GM21526 (cell line): ENCODE measurements around the gene GABRA6.
"Not testable (repeated sequence)": the region's sequence is repeated elsewhere in the genome, so short reads cannot be mapped to it uniquely, and the experiment has no call there.

ENCODE experiments used
- ATAC-seq: cut with Tn5 transposase; IDR thresholded peaks from one replicate; pipeline ENCODE4 v1.9.1; 2021; ENCODE audit warnings: moderate library complexity; ENCODE audit not compliant: unreplicated experiment, low FRiP score

The GABRA6 gene

DNA sequence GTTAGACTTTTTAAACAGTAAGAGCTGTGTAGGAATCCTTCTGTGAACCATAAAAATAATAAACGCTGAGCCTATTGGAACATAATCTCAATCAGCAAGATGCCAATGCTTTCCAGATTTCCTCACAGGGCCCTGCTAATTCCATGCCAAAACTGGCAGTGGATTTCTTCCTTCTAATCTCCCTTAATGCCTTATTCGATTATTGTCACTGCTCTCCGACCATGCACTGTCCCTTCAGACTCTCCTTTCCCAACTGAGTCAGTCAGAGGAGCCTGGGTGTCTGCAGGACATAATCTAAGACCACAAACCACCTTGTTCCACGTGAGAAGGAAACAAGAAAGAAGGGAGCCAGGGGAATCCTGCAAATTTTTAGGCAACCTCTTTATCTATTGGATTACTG lies at the start of gene GABRA6:
Gene GABRA6, plus strand, starts transcription at position 261 of the 400 bp plus-strand sequence. CDS start 269 bp downstream, outside the sequence.
- ATAC-seq = no peak

DNA sequence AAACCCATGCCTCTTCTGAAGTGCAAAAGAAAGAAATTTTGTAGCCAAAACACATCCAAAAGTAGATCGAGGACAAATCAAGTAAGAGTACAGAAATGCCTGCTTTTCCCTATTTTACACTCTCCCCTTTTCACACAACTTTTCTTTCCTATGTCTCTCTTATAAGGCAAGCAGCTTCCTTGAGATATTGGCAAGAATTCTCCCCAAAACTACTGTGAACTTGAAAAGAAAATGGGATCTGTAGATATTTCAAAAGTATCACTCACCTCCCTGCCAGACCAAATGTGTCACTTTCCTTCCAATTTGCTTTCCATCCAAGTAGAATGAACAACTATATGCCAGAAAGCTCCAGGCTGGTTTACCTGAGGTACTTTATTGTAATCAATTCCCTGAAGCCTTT lies 47.9 kb upstream of the GABRA6 start:
- no peak for ATAC-seq

DNA sequence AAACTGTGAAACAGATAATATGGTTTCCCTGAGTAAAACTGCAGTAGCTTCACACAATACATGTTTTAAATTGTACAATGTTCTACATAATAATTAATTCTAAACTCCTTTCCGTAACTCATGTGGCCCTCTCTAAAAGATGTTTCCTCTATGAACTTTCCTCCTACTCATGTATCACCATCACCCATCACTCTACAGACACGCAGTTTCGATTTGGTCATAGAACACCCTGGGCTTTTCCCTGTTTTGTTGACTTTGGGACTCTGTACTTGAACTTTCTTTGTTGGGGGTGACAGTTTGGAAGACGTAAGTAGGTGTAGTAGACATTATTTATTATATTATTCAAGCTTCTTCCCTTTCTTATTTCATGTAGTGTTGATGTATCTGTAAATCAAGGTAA lies 44.1 kb upstream of the GABRA6 start:
- no peak for ATAC-seq

DNA sequence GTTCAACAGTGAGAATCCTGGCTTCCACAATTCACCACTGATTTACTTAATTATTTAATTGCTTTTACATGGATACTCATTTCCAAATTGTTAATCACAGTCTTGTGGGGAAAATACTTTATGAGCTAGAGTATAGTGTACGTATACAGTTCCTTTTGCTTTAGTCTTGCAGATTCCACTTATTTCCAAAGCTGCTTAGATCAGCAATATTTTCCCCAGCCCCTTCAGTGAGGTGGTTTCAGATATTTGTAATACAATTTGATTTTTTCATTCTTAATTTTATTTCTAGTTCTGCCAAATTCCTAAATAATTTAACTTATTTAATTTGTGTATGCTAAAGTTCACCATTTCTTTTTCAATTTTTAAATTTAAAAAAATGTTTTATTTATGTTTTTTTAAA lies 40.3 kb upstream of the GABRA6 start:
- ATAC-seq = no peak

DNA sequence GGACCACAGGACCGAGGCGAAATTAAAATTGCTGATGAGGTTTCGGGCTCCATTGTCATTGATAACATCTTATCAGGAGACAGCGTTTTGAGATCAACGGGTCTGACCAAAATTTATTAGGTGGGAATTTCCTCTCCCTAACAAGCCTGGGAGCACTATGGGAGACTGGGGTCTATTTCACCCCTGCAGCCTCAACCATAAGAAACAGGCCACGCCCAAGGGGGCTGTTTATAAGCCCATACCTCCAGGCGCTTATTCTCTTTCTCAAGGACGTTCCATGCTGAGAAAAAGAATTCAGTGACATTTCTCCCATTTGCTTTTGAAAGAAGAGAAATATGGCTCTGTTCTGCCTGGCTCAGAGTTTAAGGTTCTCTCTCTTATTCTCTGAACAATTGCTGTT lies 33.6 kb upstream of the GABRA6 start:
- ATAC-seq = not testable (repeated sequence)

DNA sequence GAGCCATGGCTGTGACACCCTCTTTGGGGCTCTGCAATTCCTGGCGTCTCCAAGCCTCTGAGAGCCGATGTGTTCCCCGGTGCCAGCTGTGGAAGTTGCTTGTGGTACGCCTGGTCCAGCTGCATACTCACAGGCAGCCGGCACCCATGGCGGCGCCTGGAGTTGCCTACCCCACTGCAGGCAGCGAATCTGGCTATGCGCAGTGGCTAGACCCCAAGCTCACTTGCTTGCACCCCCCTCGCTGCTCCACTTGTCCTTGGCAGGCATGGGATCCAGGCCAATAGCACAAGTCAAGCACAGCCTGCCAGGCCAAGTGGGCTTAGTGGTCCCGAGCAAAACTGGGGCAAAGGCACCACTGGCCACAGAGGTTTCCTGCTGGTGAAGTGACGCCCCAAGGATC lies 24.7 kb upstream of the GABRA6 start:
- no peak for ATAC-seq

DNA sequence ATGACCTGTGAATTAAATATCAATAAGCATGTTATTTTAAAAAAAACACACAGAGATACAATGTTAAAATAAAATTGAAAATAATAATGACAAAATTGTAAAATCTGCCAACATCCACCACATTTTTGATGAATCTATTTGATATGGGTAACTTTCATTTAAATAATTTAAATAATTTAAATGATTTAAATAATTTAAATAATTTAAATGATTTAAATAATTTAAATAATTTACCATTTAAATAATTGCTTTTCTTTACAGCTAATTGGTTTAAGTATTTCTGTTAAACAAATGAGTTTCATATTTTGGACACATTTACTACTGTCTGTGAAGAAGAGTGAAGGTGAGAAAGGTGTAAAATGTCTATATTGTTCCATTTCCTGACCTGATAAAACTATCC lies 22.1 kb upstream of the GABRA6 start:
- no peak for ATAC-seq

DNA sequence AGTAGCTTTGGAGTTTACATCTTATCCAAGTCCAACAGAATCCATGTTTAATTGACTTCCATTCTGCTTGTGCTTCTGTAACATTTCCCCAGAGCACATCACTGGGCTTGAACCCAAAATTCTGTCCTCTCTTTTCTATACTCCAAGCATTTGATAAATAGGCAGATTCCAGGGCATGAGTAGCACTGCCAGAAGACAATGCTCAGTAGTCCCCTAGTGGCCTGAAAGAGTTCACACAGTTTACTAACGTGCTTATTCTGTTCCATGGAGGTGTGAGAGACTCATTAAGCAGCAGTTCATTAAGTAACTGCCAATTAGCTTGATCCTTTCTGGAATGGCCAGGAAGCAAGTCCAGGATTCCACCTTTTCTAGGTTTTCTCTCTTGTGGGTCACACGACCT lies 9.4 kb upstream of the GABRA6 start:
- ATAC-seq = peak; percentile 87

DNA sequence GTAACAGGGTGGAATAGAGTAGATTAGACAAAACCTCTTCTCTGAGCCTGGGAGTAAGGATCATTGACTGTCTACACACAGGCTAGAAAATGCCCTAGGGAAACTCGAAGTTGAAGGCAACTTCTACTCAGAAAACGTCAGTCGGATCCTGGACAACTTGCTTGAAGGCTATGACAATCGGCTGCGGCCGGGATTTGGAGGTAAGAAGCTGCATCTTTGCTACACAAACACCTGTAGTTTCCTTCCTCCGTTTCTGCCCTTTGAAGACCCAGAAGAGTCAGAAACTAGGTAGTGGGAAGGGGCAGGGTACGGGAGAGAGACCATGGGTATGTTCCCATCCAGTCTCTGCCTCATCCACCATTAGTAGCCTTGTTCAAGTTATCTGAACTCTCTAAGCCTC lies 628 bp downstream of the GABRA6 start:
- ATAC-seq = no peak

DNA sequence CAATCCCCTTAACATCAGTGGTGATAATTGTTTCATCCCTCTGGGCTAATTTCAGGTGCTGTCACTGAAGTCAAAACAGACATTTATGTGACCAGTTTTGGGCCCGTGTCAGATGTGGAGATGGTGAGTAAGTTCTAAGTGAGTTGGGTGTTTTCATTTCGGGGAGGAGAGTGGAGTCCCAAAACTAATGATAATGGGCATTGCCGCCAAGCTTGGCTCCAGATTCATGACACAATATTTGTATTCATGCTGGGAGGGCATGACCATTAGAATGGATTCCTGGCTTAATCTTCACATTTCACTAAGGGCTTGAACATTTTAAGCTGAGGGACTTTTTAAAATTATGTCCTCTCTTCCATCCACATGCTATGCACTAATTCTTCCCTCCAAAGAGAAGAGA lies 1.4 kb downstream of the GABRA6 start:
- ATAC-seq = no peak

DNA sequence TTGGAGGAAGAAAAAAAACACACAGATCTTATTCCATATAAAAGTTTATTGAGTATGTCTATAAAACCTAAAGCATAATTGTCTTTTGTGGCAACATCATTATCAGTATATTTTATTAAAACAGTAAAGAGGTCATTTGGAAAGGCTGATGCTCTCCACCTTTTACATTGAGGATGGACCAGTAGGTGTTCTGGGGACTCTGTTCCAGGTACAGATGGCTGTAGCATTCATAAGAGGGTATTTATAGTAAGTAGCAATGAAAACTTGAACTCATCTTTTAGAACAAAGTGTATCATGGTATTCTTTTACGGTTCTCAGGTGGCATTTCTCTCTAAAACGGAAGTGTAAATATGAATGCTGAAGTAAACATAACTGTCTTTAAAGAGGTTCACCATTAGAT lies 1.8 kb downstream of the GABRA6 start:
- ATAC-seq = no peak

DNA sequence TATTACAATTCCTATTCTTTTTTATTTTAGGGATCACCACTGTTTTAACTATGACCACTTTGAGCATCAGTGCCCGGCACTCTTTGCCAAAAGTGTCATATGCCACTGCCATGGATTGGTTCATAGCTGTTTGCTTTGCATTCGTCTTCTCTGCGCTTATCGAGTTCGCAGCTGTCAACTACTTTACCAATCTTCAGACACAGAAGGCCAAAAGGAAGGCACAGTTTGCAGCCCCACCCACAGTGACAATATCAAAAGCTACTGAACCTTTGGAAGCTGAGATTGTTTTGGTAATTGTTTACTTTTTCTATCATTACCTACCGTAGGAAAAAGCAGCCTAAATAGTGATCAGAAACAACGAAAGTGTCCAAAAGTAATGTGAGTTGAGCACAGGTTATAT lies 6.4 kb downstream of the GABRA6 start:
- ATAC-seq = no peak

DNA sequence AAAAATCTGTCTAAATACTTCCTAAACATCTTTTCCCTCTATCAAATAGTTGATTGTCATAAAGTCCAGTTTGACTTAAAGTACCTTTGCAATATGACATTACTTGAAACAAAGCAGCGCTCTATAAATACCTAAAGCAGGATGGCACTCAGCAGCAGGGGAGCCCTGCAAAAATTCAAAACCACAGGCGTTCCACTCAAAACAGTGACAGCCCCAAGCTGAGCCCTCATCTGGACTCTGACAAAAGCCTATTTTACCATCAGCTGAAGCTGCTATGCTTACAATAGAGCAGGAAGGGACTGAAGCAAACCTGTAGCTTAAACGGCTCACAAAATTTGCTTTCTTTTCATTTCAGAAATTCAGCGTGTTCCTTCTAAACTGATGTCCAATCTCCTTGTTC lies 11.5 kb downstream of the GABRA6 start:
- ATAC-seq = no peak

DNA sequence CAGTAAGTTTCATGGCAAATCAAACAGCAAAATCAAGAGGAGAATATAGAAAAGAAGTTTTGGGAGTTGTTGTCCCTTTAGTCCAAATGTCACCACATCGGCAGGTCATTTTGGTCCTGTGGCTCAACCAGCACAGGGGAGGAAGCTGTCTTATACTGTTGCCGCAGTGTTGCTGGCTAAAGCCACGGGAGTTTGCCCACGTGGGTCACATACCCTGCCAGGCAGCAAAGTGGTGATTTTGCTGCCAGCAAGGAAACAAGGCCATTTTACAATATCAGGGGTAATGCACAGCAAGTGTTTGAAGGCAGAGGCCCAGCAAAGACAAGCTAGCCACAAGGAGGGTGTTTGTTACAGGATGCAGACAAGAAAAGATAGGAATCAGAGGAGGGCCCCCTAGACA lies 14.5 kb downstream of the GABRA6 start:
- ATAC-seq = no peak

DNA sequence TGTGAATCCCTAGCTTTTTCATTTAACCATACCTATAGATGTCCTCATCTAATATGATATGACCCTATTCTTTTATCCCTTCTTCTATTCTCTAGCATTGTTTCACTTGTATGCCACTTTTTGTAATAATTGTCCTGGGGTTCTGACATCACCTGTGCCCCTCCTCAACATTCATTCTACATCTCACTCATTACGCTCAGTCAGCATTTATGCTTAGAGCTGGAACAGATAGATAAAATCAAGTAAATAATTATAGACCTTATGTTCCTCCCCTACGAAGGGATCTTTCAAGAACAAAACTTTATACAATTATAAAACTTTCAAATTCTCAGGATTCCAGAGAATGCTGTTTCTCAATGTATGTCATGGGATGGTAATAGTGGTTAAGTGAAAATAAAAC lies 18.0 kb downstream of the GABRA6 start:
- ATAC-seq = no peak

DNA sequence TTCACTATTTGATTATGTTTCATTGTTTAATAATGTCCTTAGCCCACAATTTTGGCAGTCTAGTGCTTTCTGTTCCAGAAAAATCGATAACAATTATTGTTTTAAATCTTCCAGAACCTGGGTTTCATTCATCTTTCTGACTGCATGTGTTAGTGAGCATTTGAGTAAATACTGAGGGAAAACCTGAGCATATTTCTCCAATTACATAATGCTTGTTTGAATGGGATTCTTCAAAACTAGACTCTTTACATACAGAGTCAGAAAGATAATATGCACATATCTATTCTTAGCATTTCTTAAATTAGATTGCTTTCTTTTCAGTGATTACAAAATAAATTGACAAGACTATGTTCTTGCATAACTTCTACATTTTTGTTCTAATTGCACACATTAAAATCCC lies 21.9 kb downstream of the GABRA6 start:
- ATAC-seq = no peak

DNA sequence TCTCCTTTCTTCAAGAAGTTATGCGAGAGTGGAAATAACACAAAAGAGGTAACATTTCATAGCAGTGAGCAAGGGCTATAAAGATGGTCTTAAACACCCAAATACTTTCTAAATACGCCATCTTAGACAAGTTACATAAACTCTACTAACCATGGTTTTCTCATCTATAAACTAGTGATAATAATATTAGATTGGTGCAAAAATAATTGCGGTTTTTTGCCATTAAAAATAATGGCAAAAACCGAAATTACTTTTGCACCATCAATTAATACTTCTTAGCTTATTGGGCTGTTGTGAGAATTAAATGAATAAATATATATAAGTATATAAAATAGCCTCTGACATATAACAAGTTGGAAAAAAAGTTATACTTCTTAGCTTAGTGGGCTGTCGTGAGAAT lies 23.7 kb downstream of the GABRA6 start:
- ATAC-seq = no peak

DNA sequence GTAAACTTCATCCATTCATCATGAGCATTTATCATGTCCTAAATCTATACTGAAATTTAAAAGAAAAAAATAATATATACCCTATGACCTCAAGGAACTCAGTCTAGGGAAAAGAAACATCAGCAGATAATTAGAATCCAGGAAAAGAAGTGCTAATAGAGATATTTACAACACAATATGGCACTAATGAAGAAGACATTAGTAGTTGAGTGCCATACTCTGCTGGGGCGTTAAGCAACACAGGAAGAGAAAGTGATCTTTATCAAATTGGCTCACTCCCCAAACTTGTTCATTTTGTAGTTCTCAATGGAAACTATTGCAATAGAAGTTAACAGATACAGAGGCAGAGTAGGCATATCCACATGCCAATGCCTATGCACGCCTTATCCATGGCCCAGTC lies 27.5 kb downstream of the GABRA6 start:
- no peak for ATAC-seq

DNA sequence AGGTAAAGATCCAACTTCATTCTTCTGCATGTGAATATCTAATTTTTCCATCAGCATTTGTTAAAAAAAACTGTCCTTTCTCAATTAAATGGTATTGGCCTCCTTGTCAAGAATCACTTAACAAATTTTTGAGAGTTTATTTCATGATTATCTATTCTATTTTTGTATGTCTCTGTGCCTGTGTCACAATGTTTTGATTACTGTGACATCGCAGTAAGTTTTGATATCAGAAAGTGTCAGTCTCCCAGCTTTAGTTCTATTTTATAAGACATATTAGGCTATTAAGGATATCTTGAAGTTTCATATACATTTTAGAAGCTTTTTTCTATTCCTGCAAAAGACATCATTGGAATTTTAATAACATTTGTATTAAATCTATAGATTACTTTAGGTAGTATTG lies 33.6 kb downstream of the GABRA6 start:
- ATAC-seq = no peak

DNA sequence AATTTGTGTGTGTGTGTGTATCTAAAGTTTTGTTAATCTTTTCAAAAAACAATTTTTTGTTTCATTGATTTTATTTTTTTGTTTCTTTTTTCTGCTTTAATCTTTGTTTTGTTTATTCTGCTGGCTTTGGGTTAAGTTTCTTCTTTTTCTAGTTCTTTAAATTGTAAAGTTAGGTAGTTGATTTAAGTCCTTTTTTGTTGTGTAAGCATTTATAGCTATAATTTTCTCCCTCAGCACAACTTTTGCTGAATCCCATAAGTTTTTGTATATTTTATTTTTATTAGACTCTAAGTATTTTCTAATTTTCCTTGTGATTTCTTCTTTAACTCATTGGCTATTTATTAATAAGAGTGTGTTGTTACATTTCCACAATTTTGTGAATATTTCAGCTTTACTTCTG lies 34.9 kb downstream of the GABRA6 start:
- ATAC-seq = no peak

DNA sequence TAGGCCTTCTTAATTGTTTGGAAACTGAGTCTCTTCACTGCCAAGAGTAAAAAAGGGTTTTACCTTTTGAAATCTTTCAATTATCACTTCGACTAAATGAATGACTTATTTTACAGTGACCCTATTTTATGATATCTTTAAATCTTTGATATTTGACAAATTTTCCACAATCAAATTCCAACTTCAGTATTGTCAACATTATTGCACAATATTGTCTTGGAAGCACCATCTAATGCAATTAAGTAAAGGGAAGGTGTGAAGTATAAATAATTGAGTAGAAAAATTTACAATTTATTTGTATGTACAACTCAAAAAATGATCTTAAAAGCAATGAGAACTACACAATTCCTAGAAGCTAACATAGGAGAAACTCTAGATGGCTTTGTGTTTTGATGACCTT lies 49.2 kb downstream of the GABRA6 start:
- no peak for ATAC-seq

DNA sequence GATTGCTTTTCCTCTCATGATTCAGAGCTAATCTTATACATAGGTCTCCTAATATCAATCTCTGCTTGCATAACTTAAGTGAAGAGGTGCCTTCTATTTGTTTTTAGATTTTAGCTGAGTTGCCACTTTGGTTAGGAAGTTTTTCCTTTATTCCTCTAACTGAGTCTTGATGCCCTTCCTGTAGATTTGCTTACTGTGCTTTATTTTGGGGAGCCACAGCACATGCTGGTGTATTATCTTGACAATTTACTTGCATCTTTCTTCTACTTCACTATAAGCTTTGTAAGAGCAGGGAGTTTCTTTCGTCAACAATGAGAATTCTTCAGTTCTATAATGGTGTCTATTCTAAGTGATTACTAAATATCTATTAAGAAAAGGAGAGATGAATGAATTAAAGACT lies 54.9 kb downstream of the GABRA6 start:
- ATAC-seq = no peak

DNA sequence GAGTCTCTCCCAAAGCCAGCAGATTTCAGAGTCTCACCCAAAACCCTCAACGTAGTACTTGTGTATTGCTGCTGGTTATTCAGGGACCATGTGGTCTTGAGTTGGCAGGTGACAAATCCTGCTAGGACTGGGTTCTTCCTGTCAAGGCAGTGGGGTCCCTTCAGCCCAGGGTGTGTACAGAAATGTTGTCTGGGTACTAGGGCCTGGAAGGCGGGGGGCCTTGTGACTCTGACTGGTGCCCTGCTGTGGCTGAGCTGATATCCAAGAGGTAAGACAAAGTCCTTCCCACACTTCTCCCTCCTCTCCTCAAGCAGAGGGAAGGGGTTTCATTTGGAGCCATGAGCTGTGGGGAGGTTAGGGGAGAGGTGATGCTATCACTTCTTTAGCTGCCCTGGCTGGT lies 58.8 kb downstream of the GABRA6 start:
- no peak for ATAC-seq

DNA sequence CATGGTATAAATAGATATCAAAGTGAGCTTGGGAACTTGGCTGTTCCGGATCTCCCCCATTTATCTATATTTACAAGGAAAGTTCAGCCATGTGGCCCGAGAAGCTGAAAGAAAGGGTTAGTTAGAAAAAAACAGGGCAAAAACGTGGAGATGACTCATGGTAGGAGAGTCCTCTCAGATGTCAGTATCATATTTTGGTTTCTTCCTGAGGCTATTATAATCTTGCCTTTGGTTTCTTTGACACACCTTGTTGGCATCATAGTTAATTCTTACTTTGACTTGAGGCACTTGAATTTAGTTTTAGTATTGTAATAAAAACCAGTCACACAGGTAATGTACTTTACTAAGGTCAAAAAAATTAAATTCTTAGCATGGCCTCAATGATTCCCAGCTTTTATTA lies 59.9 kb downstream of the GABRA6 start:
- ATAC-seq = no peak
